HepG2 (cell line): ENCODE results near the gene WASHC4. TPM values are rescaled to one million over a fixed set of nuclear protein-coding genes. Genes with fewer than 3 reads are reported as not detected.

Source experiments
- ADNP ChIP-seq: sonication (generic); formaldehyde crosslinking; IDR thresholded peaks from 2 replicates; pipeline ENCODE4 v1.4.0; 2020; ENCODE audit warnings: missing genetic modification reagents
- ATRX ChIP-seq: sonication (generic); formaldehyde crosslinking; IDR thresholded peaks from 2 replicates; pipeline ENCODE4 v1.4.0; 2020; ENCODE audit warnings: missing genetic modification reagents, borderline replicate concordance
- CBX5 ChIP-seq: sonication (generic); formaldehyde crosslinking; IDR thresholded peaks from 2 replicates; pipeline ENCODE4 v1.4.0; 2020; ENCODE audit warnings: missing genetic modification reagents, borderline replicate concordance
- HOXA7 ChIP-seq: sonication (generic); formaldehyde crosslinking; IDR thresholded peaks from 2 replicates; pipeline ENCODE4 v1.8.1; 2022; ENCODE audit warnings: mild to moderate bottlenecking, missing genetic modification reagents, moderate library complexity
- JUN ChIP-seq: sonication (generic); formaldehyde crosslinking; IDR thresholded peaks from 2 replicates; pipeline ENCODE4 v1.4.0; 2020; ENCODE audit warnings: mild to moderate bottlenecking, missing genetic modification reagents
- KDM1A ChIP-seq: IDR thresholded peaks from 2 replicates; pipeline ENCODE4 v1.6.1; 2016; ENCODE audit warnings: missing compliant biosample characterization
- MBD4 ChIP-seq: IDR thresholded peaks from 2 replicates; pipeline ENCODE4 v1.6.1; 2012; ENCODE audit warnings: low read length, inconsistent platforms, borderline replicate concordance
- MED8 ChIP-seq: sonication (generic); formaldehyde crosslinking; IDR thresholded peaks from 2 replicates; pipeline ENCODE4 v1.8.1; 2023; ENCODE audit warnings: mild to moderate bottlenecking, missing genetic modification reagents; ENCODE audit not compliant: insufficient replicate concordance
- MXI1 ChIP-seq: IDR thresholded peaks from 3 replicates; pipeline ENCODE4 v1.6.1; 2012; ENCODE audit warnings: low read depth, low read length, inconsistent platforms, borderline replicate concordance
- RFX5 ChIP-seq: IDR thresholded peaks from 2 replicates; pipeline ENCODE4 v1.6.1; 2011; ENCODE audit warnings: low read depth, low read length, improper control_type of control experiment
- SNRNP70 ChIP-seq: fragments of 200-400 bp; formaldehyde crosslinking; IDR thresholded peaks from 2 replicates; pipeline ENCODE4 v1.6.1; 2017; ENCODE audit warnings: mild to moderate bottlenecking, low read depth, low read length, moderate library complexity
- STAT5B ChIP-seq: sonication (generic); formaldehyde crosslinking; IDR thresholded peaks from 2 replicates; pipeline ENCODE4 v1.4.0; 2020; ENCODE audit warnings: missing genetic modification reagents
- ZBTB21 ChIP-seq: sonication (generic); formaldehyde crosslinking; IDR thresholded peaks from 2 replicates; pipeline ENCODE4 v1.4.0; 2020; ENCODE audit warnings: missing genetic modification reagents
- ZFX ChIP-seq: sonication (generic); formaldehyde crosslinking; IDR thresholded peaks from 2 replicates; pipeline ENCODE4 v1.4.0; 2020; ENCODE audit warnings: mild to moderate bottlenecking, low read depth, missing genetic modification reagents, moderate library complexity
- ZMYM3 ChIP-seq: sonication (generic); formaldehyde crosslinking; IDR thresholded peaks from 2 replicates; pipeline ENCODE4 v1.5.1; 2020; ENCODE audit warnings: mild to moderate bottlenecking, missing genetic modification reagents
- ZNF546 ChIP-seq: sonication (generic); formaldehyde crosslinking; conservative IDR thresholded peaks from 2 replicates; pipeline ENCODE4 v1.8.1; 2023; ENCODE audit warnings: mild to moderate bottlenecking, missing genetic modification reagents
- ZNF614 ChIP-seq: IDR thresholded peaks from 2 replicates; pipeline ENCODE4 v1.6.1; 2018; ENCODE audit warnings: missing biosample characterization, missing genetic modification reagents, inconsistent platforms, borderline replicate concordance
- ZNF737 ChIP-seq: sonication (generic); formaldehyde crosslinking; IDR thresholded peaks from 2 replicates; pipeline ENCODE4 v1.5.0; 2020; ENCODE audit warnings: missing genetic modification reagents, mild to moderate bottlenecking, borderline replicate concordance
- ZNF879 ChIP-seq: sonication (generic); formaldehyde crosslinking; IDR thresholded peaks from 2 replicates; pipeline ENCODE4 v1.8.1; 2023; ENCODE audit warnings: missing genetic modification reagents
- ZSCAN9 ChIP-seq: IDR thresholded peaks from 2 replicates; pipeline ENCODE4 v1.6.1; 2016; ENCODE audit warnings: borderline replicate concordance
- polyA plus RNA-seq, 8 experiments: library from polyadenylated mRNA; depleted of rRNA in 3 of 8; stranded (reverse) in 7 of 8; unstranded in 1 of 8; fragments of >200 nt; fragmentation: Illumina TruSeq in 4 of 8; extraction: Trizol in 4 of 8; gene quantifications; 2 replicates each; pipeline versions ENCODE4 v1.2.1 to v1.2.3, GENCODE V29; 2011 to 2016; ENCODE audit warnings: low read depth in 4 of 8, missing spikeins in 1 of 8, mixed read lengths in 1 of 8; ENCODE audit not compliant: insufficient read depth in 1 of 8
- total RNA-seq, 5 experiments: library from RNA; depleted of rRNA; stranded (reverse); fragments of >200 nt; fragmentation: Illumina TruSeq; extraction: Trizol; gene quantifications; 2 replicates each; pipeline ENCODE4 v1.2.3, GENCODE V29; 2016; ENCODE audit warnings: low read depth in 1 of 5
- TF ChIP-seq, protein P1 (sequence below): sonication (generic); formaldehyde crosslinking; IDR thresholded peaks from 2 replicates; pipeline ENCODE4 v1.4.0; 2020; ENCODE audit warnings: mild to moderate bottlenecking, missing genetic modification reagents
- TF ChIP-seq, protein P2 (sequence below): IDR thresholded peaks from 2 replicates; pipeline ENCODE4 v1.6.1; 2016; ENCODE audit warnings: low read depth, borderline replicate concordance
- TF ChIP-seq, protein P3 (sequence below): sonication (generic); formaldehyde crosslinking; IDR thresholded peaks from 2 replicates; pipeline ENCODE4 v1.5.0; 2020; ENCODE audit warnings: missing genetic modification reagents
- TF ChIP-seq, protein P4 (sequence below): fragments of 450-650 bp; IDR thresholded peaks from 2 replicates; pipeline ENCODE4 v1.6.1; 2017; ENCODE audit warnings: mild to moderate bottlenecking

Gene WASHC4
- total and polyA plus RNA-seq, 2 of the 13 experiments (the other 11 are each of a cell fraction or from before 2014, with no cell fraction given): 21.0 to 36.3 TPM

DNA sequence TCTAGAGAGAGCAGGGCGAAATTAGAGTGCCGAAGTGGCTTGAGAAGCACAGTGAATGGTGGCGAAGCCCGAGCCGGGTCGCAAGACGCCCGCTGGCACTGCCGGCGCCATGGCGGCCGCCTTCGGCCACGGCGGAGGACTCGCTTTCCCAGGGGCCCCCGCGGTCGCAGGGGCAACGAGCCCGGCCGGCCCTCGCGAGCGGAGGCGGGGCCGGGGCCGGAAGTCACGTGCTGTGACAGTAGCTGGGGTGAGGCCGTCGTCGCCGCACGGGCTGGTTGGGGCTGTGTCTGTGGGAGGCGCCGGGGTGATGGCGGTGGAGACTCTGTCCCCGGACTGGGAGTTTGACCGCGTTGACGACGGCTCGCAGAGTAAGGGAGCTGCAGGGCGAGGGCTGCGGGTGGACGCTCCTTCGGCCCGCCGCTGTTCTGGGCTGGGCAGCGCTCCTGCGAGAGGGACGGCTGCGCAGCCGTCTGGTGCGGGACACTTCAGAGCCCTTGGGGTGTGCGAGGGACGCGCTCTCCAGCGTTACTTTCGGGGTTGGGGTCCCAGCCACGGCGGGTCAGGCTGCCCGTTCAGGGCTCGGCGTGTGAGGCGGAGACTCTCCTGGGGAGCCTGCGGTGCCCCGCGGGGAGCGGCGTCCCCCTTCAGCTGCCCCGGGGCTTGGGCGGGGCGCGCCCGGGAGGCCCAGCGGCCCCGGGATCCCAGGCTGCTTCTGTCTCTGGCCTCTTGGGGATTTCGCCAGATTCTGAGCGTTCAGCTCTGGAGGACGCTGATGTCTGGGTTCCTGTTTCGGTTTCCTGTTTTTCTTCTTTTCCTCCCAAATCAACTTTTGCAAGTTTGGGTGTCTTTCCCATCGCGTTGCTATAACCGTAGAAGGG is at the start of gene WASHC4 (continued):
- TF ChIP-seq JUN (CRISPR knock-in tag): peak; percentile 60
- peak; percentile 60; the same call in 1 of the 2 replicates for TF ChIP-seq ZNF614
- TF ChIP-seq KDM1A (CRISPR knock-in tag): no peak
- no peak for TF ChIP-seq ZMYM3 (CRISPR knock-in tag)
- TF ChIP-seq ZNF879 (CRISPR knock-in tag): no peak
- TF ChIP-seq HOXA7 (CRISPR knock-in tag): no peak
- 0 out of 2 replicates have a peak, but pooled peaks have one; percentile 25 for TF ChIP-seq CBX5 (CRISPR knock-in tag)
- TF ChIP-seq MED8 (CRISPR knock-in tag): peak; percentile 58
- TF ChIP-seq ZBTB21 (CRISPR knock-in tag): no peak
- TF ChIP-seq, protein P1, sequence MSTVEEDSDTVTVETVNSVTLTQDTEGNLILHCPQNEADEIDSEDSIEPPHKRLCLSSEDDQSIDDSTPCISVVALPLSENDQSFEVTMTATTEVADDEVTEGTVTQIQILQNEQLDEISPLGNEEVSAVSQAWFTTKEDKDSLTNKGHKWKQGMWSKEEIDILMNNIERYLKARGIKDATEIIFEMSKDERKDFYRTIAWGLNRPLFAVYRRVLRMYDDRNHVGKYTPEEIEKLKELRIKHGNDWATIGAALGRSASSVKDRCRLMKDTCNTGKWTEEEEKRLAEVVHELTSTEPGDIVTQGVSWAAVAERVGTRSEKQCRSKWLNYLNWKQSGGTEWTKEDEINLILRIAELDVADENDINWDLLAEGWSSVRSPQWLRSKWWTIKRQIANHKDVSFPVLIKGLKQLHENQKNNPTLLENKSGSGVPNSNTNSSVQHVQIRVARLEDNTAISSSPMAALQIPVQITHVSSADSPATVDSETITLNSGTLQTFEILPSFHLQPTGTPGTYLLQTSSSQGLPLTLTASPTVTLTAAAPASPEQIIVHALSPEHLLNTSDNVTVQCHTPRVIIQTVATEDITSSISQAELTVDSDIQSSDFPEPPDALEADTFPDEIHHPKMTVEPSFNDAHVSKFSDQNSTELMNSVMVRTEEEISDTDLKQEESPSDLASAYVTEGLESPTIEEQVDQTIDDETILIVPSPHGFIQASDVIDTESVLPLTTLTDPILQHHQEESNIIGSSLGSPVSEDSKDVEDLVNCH: 0 out of 2 replicates have a peak, but pooled peaks have one; percentile 82
- no peak for TF ChIP-seq ADNP (CRISPR knock-in tag)
- TF ChIP-seq, protein P2, sequence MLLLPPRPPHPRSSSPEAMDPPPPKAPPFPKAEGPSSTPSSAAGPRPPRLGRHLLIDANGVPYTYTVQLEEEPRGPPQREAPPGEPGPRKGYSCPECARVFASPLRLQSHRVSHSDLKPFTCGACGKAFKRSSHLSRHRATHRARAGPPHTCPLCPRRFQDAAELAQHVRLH (CRISPR knock-in tag): peak; percentile 77; the same call in 1 of the 2 replicates
- TF ChIP-seq RFX5: no peak
- TF ChIP-seq ZFX: peak; percentile 93
- peak; percentile 94 for TF ChIP-seq ZSCAN9 (CRISPR knock-in tag)
- TF ChIP-seq, protein P3, sequence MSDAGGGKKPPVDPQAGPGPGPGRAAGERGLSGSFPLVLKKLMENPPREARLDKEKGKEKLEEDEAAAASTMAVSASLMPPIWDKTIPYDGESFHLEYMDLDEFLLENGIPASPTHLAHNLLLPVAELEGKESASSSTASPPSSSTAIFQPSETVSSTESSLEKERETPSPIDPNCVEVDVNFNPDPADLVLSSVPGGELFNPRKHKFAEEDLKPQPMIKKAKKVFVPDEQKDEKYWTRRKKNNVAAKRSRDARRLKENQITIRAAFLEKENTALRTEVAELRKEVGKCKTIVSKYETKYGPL (CRISPR knock-in tag): no peak
- TF ChIP-seq, protein P4, sequence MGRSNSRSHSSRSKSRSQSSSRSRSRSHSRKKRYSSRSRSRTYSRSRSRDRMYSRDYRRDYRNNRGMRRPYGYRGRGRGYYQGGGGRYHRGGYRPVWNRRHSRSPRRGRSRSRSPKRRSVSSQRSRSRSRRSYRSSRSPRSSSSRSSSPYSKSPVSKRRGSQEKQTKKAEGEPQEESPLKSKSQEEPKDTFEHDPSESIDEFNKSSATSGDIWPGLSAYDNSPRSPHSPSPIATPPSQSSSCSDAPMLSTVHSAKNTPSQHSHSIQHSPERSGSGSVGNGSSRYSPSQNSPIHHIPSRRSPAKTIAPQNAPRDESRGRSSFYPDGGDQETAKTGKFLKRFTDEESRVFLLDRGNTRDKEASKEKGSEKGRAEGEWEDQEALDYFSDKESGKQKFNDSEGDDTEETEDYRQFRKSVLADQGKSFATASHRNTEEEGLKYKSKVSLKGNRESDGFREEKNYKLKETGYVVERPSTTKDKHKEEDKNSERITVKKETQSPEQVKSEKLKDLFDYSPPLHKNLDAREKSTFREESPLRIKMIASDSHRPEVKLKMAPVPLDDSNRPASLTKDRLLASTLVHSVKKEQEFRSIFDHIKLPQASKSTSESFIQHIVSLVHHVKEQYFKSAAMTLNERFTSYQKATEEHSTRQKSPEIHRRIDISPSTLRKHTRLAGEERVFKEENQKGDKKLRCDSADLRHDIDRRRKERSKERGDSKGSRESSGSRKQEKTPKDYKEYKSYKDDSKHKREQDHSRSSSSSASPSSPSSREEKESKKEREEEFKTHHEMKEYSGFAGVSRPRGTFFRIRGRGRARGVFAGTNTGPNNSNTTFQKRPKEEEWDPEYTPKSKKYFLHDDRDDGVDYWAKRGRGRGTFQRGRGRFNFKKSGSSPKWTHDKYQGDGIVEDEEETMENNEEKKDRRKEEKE: no peak
- peak; percentile 85; the same call in 2 of the 3 replicates for TF ChIP-seq MXI1
- TF ChIP-seq ATRX (CRISPR knock-in tag): no peak
- no peak for TF ChIP-seq STAT5B (CRISPR knock-in tag)
- TF ChIP-seq ZNF546 (CRISPR knock-in tag): peak; percentile 98
- TF ChIP-seq MBD4: no peak
- TF ChIP-seq SNRNP70: no peak
- no peak for TF ChIP-seq ZNF737
